ENCODE measurements around the gene CEACAM7. TPM values are rescaled to one million over a fixed set of nuclear protein-coding genes. Genes with fewer than 3 reads are reported as not detected.

CEACAM7 gene
- total and polyA plus RNA-seq, 2 donors (not counting 1 experiment from before 2014, with no cell fraction given) = not detected

- Mint-ChIP-seq H3K27ac (no peak overlapping the region), H3K4me3 (no peak overlapping the region), H3K27me3 (peaks cover 45% of the 10 kb centered on the region), H3K9me3 (ENCODE audit: insufficient read depth) (peaks cover 9% of the 10 kb centered on the region), H3K4me1 (no peaks in the 10 kb centered on the region)
- intact Hi-C loops (cut with micrococcal nuclease) = no loop called here
- no peak for DNase-seq
- Histone ChIP-seq H3K27me3 (replicated peaks in 1 of 4; ENCODE audit: control extremely low read depth in 1 of 4, control insufficient read depth in 3 of 4, insufficient read depth in 4 of 4, low read length in 3 of 4) (peaks cover 0 to 35% (median 7%) of the 10 kb centered on the region in 4 experiments), H3K79me2 (ENCODE audit: control insufficient read depth, insufficient read depth, low read length) (no peaks in the 10 kb centered on the region), H3K9me3 (ENCODE audit: control extremely low read depth in 1 of 3, control insufficient read depth in 2 of 3, insufficient read depth in 1 of 3, low read length in 2 of 3) (peaks cover 1 to 25% (median 15%) of the 10 kb centered on the region in 3 donors), H3K9ac (ENCODE audit: low read length) (no peak overlapping the region), H3K4me2 (replicated peaks; ENCODE audit: low read depth, low read length, poor library complexity, severe bottlenecking) (no peak overlapping the region), H3K4me1 (ENCODE audit: control insufficient read depth in 2 of 2, insufficient read depth in 2 of 2, low read length in 2 of 2) (no peaks in the 10 kb centered on the region), H3K27ac (ENCODE audit: low read length in 2 of 2) (no peak overlapping the region), H3K4me3 (ENCODE audit: control extremely low read depth in 1 of 5, extremely low read depth in 1 of 5, insufficient read depth in 1 of 5, low read depth in 2 of 5, low read length in 4 of 5) (no peak overlapping the region), H2AFZ (ENCODE audit: insufficient read depth, low read depth, low read length, poor library complexity, severe bottlenecking) (no peak overlapping the region), H3K36me3 (replicated peaks in 1 of 2; ENCODE audit: control extremely low read depth in 1 of 2, control insufficient read depth in 1 of 2, extremely low read depth in 1 of 2, insufficient read depth in 2 of 2, low read length in 1 of 2) (no peaks in the 10 kb centered on the region), H4K20me1 (ENCODE audit: control insufficient read depth, insufficient read depth, low read length, poor library complexity, severe bottlenecking) (no peaks in the 10 kb centered on the region)
- WGBS (ENCODE audit: insufficient coverage) = 71% methylated on average over 3 of the region's 3 CpGs
- no peak for ATAC-seq (ENCODE audit: low read depth)
- CTCF ChIA-PET = interaction anchor here (1.0 to 1.6 kb wide), 3 partner anchors 11 to 47 kb away, joined by 5 to 6 read pairs (median 6); no protein-coding TSS in a partner anchor
- POLR2A ChIA-PET = no interaction called here
- no peak for TF ChIP-seq EZH2 (IDR thresholded peaks at IDR 0.05; ENCODE audit: borderline replicate concordance, insufficient read depth, low read depth, low read length, poor library complexity, severe bottlenecking)
- no peak for TF ChIP-seq CTCF (IDR thresholded peaks at IDR 0.05)
These were observed 2.7 kb upstream of the CEACAM7 start for GRCh38 chr19:41690801-41691065.

- H4K20me1 ChIP-seq (ENCODE audit: control insufficient read depth, insufficient read depth, low read length, poor library complexity, severe bottlenecking) = no peaks in the 10 kb centered on the region
- Mint-ChIP-seq H3K9me3 (ENCODE audit: insufficient read depth) (peaks cover 9% of the 10 kb centered on the region), H3K4me3 (no peak overlapping the region), H3K27me3 (peaks cover 45% of the 10 kb centered on the region), H3K4me1 (no peaks in the 10 kb centered on the region), H3K27ac (no peak overlapping the region)
- TF ChIP-seq CTCF (IDR thresholded peaks at IDR 0.05) = no peak
- TF ChIP-seq EZH2 (IDR thresholded peaks at IDR 0.05; ENCODE audit: borderline replicate concordance, insufficient read depth, low read depth, low read length, poor library complexity, severe bottlenecking) = no peak
- H3K4me1 ChIP-seq (ENCODE audit: control insufficient read depth in 2 of 2, insufficient read depth in 2 of 2, low read length in 2 of 2) = no peaks in the 10 kb centered on the region
- H2AFZ ChIP-seq (ENCODE audit: insufficient read depth, low read depth, low read length, poor library complexity, severe bottlenecking) = no peak overlapping the region
- H3K79me2 ChIP-seq (ENCODE audit: control insufficient read depth, insufficient read depth, low read length) = no peaks in the 10 kb centered on the region
- DNase-seq (no peak), ATAC-seq (ENCODE audit: low read depth) (no peak)
- 73% methylated on average over 4 of the region's 4 CpGs for WGBS (ENCODE audit: insufficient coverage)
- peaks cover 0 to 32% (median 7%) of the 10 kb centered on the region in 4 experiments for H3K27me3 ChIP-seq (replicated peaks in 1 of 4; ENCODE audit: control extremely low read depth in 1 of 4, control insufficient read depth in 3 of 4, insufficient read depth in 4 of 4, low read length in 3 of 4)
- H3K9me3 ChIP-seq (ENCODE audit: control extremely low read depth in 1 of 3, control insufficient read depth in 2 of 3, insufficient read depth in 1 of 3, low read length in 2 of 3) = peaks cover 1 to 25% (median 15%) of the 10 kb centered on the region in 3 donors
- no peak overlapping the region for H3K4me2 ChIP-seq (replicated peaks; ENCODE audit: low read depth, low read length, poor library complexity, severe bottlenecking)
- H3K27ac ChIP-seq (ENCODE audit: low read length in 2 of 2) = no peak overlapping the region
- POLR2A ChIA-PET = no interaction called here
- H3K4me3 ChIP-seq (ENCODE audit: control extremely low read depth in 1 of 5, extremely low read depth in 1 of 5, insufficient read depth in 1 of 5, low read depth in 2 of 5, low read length in 4 of 5) = no peak overlapping the region
- no peak overlapping the region for H3K9ac ChIP-seq (ENCODE audit: low read length)
- no peaks in the 10 kb centered on the region for H3K36me3 ChIP-seq (replicated peaks in 1 of 2; ENCODE audit: control extremely low read depth in 1 of 2, control insufficient read depth in 1 of 2, extremely low read depth in 1 of 2, insufficient read depth in 2 of 2, low read length in 1 of 2)
- CTCF ChIA-PET = interaction anchor here (1.5 kb wide), 1 partner anchor 48 kb away, joined by 4 read pairs; no protein-coding TSS in a partner anchor
- intact Hi-C loops (cut with micrococcal nuclease) = no loop called here
These were observed 2.1 kb upstream of the CEACAM7 start for GRCh38 chr19:41689993-41690800.

Data from B cell (primary cell).